IPS-NIHi7 (cell line): Measurements from ENCODE around the gene GCKR.
"Not testable (repeated sequence)": the region's sequence is repeated elsewhere in the genome, so short reads cannot be mapped to it uniquely, and the experiment has no call there.

Experiments
- DNase-seq: peaks from one replicate; pipeline ENCODE4 v3.0.0; 2012; ENCODE audit warnings: mixed read lengths; ENCODE audit errors: extremely low spot score

GCKR gene

DNA sequence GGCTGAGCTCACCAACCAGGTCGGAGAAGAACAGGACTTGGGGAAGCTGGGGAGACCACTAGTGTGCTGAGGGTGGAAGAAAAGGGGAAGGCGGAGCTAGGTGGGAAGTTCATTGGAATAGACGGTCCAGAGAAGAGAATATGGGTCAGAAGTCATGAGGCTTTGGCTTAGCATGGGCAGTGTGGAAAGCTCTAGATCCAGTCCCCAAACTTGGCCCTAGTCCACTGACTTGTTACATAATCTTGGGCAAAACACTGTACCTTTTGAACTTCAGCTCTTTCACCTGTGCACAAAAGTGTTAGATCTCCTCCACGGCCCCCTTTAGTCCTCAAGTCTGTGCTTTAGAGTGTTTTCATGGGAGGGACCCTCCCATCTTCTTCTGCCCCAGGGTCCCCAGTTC, 10.7 kb downstream of the GCKR start:
- DNase-seq: no peak

DNA sequence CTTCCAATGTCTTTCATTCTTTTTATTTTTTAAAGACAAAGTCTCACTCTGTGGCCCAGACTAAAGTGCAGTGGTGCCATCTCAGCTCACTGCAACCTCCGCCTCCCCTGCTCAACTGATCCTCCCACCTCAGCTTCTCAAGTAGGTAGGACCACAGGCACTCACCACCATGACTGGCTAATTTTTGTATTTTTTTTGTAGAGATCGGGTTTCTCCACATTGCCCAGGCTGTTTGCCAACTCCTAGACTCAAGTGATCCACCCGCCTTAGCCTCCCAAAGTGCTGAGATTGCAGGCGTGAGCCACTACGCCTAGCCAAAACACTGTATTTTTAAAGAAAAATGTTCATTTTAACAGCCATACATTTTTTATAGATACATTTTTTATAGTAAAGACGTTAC, 12.7 kb downstream of the GCKR start:
- no peak for DNase-seq

DNA sequence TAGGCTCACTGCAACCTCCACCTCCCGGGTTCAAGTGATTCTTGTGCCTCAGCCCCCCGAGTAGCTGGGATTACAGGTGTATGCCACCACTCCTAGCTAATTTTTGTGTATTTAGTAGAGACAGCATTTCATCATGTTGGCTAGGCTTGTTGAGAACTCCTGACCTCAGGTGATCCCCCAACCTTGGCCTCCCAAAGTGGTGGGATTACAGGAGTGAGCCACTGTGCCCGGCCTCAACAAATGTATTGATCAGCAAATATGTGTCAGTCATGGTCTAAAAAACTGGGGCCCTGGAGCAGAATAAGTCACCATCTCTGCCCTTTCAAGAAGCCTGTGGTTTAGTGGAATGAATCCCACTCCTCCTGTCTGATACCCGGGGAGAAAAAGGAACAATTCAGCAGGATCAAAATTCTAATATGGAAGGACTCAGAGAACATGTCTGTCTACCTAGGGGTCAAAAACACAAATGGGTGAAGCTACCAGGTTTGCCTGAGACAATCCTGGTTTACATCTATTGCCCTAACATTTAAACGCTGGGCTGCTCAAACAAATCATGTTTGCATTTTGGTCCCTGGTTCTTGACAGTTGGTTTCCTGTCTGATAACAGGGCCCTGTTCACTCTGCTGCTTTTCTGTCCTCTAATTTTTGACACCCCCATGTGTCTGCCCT, 21.6 kb downstream of the GCKR start:
- no peak for DNase-seq

DNA sequence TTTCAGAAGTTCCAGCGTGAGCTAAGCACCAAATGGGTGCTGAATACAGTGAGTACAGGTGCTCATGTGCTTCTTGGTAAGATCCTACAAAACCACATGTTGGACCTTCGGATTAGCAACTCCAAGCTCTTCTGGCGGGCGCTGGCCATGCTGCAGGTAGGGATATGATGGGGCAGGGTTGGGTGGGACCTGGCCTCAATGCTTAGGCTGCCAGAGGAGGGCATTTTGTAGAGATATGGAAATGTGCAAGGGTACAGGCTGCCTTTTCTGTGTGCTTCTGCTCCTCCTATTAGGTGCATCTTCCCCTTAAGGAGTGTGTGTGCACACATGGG, 22.1 kb downstream of the GCKR start:
- DNase-seq: no peak

DNA sequence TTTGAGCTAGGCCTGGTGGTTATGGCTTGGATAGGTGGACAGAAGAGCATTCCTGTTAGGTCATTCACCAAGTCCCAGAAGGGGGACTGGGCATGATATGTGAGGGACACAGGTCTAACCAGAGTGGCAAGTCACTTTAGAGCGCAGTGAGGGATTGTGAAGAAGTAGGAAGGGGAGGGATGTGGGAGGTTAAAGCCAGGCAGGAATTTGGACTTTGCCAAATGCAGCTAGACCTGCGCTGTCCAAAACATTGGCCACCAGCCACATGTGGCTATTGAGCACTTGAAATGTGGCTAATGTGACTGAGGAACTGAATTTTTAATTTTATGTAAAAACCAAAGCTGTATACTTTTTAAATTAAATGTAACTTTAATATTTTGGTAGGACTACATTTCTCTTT, 23.7 kb downstream of the GCKR start:
- DNase-seq: no peak

DNA sequence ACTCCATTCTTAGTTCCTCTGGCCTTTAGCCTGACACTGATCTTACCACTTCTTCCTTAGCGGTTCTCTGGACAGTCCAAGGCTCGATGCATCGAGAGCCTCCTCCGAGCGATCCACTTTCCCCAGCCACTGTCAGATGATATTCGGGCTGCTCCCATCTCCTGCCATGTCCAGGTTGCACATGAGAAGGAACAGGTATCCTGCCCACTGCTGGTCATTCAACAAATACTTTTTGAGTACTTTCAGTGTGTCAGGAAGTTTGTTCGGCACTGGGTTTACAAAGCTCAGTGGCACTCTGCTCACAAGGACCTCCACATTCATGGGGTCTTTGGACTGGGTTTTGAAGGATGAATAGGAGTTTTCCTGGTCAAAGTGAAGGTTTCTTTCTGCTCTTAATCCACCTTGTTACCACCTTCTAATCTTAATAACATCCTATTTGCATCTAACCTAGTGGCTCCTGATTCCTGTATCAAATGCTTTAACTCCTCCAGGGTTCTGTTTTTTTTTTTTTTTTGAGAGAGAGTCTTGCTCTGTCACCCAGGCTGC, 25.8 kb downstream of the GCKR start:
- DNase-seq: no peak

DNA sequence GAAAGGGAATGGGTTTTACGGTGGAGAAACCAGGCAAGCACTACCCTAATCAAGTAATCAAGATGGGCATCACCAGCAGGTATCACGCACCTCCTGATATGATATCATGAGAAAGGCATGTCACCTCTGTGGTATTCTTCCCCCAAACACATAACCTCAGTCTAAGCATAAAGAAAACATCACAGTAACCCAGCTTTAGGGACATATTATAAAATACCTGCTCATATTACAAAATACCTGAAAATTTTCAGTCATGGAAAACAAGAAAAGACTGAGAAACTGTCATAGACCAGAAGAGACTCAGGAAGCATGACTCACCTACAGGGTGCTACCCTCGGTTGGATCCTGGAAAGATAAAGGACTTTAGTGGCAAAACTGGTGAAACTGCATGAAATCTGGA, 30.5 kb downstream of the GCKR start:
- DNase-seq: no peak

DNA sequence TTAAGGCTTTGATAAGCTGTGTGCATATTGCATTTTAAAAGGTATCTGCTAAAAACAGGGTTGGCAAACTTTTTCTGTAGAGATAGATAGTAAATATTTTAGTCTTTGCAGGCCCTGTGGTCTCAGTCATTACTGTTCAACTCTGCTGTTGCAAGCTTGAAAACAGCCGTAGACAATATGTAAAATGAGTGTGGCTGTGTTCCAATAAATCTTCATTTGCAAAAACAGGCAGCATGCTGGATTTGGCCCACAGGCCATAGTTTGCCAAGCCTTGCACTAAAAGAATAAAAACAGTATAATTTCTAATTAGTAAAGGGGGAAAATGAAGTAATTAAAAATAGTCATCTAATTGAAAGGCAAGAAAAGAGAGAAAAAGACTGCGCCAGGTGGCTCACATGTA, 35.3 kb downstream of the GCKR start:
- no peak for DNase-seq

DNA sequence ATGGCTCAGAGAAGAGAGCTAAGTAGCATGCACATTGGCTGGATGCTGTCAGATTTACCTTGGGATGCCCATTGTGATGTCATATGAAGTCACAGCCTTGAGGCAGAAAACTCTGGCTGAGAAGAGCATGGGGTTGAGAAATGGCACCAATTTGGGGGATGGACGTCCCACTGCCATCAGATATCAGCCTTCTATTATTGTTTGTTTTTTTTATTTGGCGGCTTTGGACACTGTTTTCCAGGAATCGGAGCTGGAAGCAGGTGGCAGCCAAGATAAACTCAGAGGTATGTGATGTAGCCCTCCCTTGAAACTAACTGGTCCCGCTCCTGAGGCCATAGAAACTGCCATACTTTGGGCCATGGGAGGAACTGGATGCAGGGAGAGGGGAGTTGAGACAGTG, 40.6 kb downstream of the GCKR start:
- DNase-seq: no peak

DNA sequence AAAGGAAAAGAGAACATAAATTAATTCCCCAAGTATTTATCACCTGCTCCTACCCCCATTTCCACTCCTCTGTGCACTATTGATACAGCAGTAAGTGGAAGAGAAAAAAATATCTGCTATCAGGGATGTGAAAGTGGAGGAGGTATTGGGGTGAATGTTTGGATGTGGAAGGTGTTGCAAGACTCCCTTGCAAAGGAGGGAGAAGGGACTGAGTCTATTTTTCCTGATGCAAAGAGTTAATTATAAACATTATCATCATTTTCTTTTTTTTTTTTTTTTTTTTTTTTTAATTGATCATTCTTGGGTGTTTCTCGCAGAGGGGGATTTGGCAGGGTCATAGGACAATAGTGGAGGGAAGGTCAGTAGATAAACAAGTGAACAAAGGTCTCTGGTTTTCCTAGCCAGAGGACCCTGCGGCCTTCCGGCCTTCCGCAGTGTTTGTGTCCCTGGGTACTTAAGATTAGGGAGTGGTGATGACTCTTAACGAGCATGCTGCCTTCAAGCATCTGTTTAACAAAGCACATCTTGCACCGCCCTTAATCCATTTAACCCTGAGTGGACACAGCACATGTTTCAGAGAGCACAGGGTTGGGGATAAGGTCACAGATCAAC, 42.3 kb downstream of the GCKR start:
- not testable (repeated sequence) for DNase-seq

DNA sequence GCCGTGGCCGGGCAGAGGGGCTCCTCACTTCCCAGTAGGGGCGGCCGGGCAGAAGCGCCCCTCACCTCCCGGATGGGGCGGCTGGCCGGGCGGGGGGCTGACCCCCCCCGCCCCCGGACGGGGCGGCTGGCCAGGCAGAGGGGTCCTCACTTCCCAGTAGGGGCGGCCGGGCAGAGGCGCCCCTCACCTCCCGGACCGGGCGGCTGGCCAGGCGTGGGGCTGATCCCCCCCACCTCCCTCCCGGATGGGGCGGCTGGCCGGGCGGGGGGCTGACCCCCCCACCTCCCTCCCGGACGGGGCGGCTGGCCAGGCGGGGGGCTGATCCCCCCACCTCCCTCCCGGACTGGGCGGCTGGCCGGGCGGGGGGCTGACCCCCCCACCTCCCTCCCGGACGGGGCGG, 43.0 kb downstream of the GCKR start:
- DNase-seq: not testable (repeated sequence)

DNA sequence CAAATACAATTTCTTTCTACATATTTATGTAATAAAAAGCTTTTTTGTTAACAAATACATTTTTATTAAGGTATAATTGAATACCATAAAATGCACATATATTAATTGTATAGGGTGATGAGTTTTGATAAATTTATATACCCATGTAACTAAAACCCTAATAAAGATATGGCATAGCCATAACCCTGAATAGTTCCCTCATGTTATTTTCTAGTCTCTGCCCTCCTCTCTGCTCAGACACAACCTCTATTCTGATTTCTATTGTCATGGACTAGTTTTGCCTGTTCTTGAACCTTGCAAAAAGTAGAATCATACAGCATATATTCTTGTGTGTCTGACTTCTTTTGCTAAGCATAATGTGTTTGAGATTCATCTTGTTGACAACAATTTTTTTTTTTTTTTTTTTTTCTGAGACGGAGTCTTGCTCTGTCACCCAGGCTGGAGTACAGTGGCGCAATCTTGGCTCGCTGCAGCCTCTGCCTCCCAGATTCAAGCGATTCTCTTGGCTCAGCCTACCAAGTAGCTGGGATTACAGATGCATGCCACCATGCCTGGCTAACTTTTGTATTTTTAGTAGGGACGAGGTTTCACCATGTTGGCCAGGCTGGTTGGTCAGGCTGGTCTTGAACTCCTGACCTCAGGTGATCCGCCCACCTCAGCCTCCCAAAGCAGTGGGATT, 47.6 kb downstream of the GCKR start:
- DNase-seq: no peak

DNA sequence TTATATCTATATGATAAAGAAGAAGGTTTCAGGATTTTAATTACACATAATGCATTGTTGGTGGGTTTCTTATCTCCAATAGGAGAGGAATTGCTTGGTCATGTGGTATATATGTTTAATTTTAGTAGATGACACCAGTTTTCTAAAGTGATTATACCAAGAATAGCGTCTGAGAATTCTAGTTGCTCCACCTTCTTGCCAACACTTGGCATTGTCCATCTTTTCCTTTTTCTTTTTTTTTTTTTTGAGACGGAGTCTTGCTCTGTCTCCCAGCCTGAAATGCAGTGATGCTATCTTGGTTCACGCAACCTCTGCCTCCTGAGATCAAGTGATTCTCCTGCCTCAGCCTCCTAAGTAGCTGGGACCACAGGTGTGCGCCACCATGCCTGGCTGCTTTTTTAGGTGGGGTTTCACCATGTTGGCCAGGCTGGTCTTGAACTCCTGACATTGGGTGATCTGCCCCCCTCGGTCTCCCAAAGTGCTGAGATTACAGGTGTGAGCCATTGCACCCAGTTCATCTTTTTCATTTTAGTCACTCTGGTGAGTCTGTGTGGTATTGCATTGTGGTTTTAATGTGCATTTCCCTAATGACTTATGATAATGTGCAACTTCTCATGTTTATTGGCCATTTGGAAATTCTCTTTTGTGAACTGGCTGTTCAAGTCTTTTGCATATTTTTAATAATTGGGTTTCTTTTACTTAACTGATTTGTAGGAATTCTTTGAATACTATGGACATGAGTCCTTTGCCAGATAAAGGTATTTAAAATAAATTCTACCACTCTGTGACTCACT, 48.9 kb downstream of the GCKR start:
- DNase-seq: no peak

DNA sequence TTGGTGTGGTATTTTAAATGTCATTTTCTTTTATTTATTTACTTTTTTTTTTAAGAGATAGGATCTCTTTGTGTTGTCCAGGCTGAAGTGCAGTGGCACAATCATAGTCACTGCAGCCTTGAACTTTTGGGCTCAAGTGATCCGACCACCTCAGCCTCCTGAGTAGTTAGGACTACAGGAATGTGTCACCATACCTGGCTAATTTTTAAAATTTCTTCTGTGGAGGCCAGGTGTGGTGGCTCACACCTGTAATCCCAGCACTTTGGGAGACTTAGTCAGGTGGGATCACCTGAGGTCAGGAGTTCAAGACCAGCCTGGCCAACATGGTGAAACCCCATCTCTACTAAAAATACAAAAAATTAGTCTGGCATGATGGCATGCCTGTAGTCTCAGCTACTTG, 52.7 kb downstream of the GCKR start:
- no peak for DNase-seq

DNA sequence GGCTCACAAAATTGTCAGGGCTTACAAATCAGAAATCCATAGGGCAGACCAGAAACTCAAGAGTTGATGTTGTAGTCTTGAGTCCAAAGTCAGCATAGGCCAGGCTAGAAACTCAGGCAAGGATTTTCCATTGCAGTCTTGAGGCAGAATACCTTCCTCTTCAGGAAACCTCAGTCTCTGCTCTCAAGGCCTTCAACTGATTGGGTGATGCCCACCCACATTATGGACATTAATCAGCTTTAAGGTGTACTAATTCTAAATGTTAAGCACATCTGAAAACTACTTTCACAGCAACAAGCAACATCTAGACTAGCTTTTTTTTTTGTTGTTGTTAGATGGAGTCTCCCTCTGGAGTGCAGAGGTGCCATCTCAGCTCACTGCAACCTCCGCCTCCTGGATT, 54.9 kb downstream of the GCKR start:
- no peak for DNase-seq

DNA sequence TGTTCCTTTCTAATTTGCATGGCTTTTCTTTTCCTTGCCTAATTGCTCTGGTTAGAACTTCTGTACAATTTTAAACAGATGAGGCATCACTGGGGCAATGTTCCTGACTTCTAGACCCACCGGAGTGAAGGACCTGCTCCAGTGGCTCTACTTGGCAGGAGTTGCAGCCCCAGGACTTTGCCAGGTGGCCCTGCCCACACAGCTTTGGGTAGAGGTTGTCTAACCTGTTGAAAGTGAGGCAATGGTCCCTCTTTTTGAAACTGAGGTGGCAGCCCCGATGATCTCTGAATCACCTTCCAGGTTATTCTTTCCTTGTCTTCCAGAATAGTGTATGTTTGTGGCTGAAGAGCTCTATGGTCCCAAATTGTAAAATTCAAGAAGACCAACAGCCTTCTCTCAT, 56.3 kb downstream of the GCKR start:
- DNase-seq: no peak

DNA sequence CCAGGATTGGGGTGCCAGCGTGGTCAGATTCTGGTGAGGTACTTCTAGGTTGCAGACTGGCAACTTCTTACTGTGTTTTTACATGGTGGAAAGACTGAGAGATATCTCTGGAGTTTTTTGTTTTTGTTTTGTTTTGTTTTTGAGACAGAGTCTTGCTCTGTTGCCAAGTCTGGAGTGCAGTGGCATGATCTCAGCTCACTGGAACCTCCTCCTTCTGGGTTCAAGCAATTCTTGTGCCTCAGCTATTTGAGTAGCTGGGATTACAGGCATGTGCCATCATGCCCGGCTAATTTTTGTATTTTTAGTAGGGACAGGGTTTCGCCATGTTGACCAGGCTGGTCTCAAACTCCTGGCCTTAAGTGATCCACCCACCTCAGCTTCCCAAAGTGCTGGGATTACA, 57.8 kb downstream of the GCKR start:
- DNase-seq: not testable (repeated sequence)

DNA sequence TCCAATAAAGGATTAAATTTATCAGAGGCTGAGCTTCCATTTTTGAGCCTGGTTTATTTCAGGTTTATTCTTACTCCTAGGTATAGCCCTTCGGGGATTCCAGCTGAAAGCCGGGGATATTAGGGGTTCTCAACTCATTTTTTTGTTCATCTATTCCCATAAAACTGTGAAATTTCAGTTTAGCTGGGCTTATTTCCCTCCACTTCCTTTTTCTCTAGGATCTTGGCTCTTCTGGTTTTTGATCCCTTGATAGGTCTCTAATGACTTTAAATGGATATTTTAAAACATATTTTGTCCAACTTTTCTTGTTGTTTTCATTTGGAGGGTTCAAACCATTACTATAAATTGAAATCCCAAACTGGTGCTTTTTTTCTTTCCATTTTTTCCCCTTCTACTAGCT, 62.6 kb downstream of the GCKR start:
- no peak for DNase-seq

DNA sequence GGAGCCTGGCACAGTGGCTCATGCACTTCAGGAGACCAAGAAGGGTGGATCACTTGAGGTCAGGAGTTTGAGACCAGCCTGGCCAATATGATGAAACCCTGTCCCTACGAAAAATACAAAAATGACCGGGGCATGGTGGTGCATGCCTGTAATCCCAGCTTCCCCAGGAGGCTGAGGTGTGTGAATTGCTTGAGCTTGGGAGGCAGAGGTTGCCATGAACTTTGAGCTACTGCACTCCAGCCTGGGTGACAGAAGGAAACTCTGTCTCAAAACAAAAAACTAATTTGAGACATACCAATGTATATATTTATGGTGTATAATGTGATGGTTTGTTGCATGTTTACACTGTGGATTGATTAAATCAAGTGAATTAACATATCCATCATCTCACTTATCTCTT, 64.4 kb downstream of the GCKR start:
- DNase-seq: no peak

DNA sequence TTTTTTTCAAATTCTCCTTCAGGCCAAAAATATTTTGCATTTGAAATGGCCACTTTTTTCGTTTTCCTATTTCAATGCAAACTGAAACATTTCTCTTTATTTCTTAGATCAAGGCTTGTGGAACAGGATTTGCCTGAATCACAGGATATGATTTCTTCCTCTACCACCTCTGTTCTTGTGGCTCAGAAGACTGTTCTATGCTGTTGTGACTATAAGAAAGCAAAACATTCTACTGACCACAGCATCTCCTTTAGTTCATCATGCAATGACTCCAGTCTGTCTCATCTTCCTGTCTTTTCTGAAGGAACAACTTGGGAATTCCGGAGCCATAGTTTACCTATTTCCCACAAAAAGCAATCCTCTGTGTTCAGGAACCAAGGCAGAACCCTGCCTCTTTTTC, 70.0 kb downstream of the GCKR start:
- DNase-seq: no peak

DNA sequence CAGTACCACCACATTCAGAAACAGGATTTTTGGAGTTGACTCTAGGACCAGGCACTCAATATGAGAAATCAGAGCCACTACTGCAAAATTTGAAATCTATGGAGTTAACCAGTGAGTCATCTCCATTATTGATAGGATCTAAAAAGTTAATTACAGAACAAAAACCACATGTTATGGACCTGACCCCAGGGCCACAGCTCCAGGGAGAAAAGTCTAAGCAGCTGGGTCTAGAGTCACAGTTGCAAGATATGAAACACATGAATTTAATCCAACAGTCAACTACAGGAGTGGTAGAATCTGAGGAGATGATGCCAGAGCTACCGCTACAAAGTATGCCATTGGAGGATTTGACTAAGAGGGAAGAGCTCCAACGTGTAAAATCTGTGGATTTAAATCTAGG, 72.8 kb downstream of the GCKR start:
- DNase-seq: no peak

DNA sequence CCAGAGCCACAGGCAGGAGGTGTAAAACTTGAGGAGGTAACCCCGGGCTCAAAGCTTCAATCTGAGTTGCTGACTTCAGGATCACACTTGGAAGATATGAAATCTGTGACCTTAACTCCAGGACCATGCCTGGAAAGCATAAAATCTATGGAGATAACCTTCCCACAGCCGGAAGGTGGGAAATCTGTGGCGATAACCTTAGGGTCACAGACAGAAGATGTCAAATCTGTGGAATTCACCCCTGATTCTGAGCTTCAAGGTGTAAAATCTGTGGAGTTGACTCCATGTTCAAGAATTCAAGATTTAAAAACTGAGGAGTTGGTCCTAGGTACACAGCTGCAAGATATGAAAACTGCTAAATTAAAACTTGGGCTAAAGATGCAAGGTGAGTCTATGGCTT, 74.6 kb downstream of the GCKR start:
- no peak for DNase-seq

DNA sequence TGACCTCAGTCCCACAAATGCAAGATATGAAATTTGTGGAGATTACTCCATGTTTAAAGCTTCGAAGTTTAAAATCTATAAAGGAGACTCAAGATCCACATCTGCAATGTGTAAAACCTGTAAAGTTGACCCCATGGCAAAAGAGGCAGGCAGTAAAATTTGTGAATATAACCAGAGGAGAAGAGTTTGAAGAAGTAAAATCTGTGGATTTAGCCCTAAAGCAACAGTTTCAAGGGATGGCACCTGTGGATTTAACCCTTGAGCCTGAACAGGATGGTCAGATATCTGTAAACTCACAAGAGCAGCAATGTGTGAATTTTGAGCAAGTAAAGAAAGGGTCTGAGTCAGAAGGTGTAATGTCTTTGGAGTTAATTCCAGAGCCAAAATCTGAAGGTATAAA, 75.0 kb downstream of the GCKR start:
- DNase-seq: no peak
